IMR-90 (cell line): Measurements from ENCODE around the gene SHB. TPM values are rescaled to one million over a fixed set of nuclear protein-coding genes. Genes with fewer than 3 reads are reported as not detected.

ENCODE experiments used
- ATAC-seq: fragments of 200-7000 bp; cut with Tn5 transposase; 2 replicates; pipeline ENCODE4 v1.9.1; 2020; ENCODE audit warnings: low read depth, mild to moderate bottlenecking, moderate library complexity
- BruUV-seq: library from RNA; stranded (reverse); fragments of 400-500 nt; replicated peaks from 2 replicates; lab custom pipeline; 2021; lab: Mats Ljungman, UMichigan
- CTCF ChIA-PET: fragments of 300-600 bp; formaldehyde crosslinking; extraction: SDS; loops from one replicate; lab custom pipeline; 2021; ENCODE audit warnings: antibody characterized with exemption; lab: Yijun Ruan, JAX
- POLR2A ChIA-PET: fragments of 300-600 bp; sonication (Branson Sonifier 250); formaldehyde crosslinking; loops from one replicate; lab custom pipeline; 2022; ENCODE audit warnings: antibody characterized with exemption; ENCODE audit not compliant: unreplicated experiment; lab: Charles Lee
- DNase-seq: peaks from one replicate; pipeline ENCODE4 v3.0.0; 2013
- H2AFZ ChIP-seq: replicated peaks from 2 replicates; pipeline ENCODE3; 2013; ENCODE audit warnings: low read length, mild to moderate bottlenecking; ENCODE audit not compliant: poor library complexity
- H2AK5ac ChIP-seq: 2 replicates; pipeline ENCODE4 v1.6.1; 2013; ENCODE audit warnings: low read depth, low read length, inconsistent platforms
- H2AK9ac ChIP-seq: replicated peaks from 2 replicates; pipeline ENCODE3; 2013; ENCODE audit warnings: mild to moderate bottlenecking, low read depth, low read length, moderate library complexity; ENCODE audit not compliant: poor library complexity
- H2BK120ac ChIP-seq: 2 replicates; pipeline ENCODE4 v1.6.1; 2013; ENCODE audit warnings: low read depth, low read length, inconsistent platforms
- H2BK15ac ChIP-seq: 3 replicates; pipeline ENCODE4 v1.6.1; 2013; ENCODE audit warnings: low read depth, low read length, inconsistent platforms
- H2BK20ac ChIP-seq: 2 replicates; pipeline ENCODE4 v1.6.1; 2013; ENCODE audit warnings: low read depth, mild to moderate bottlenecking, inconsistent platforms, low read length, moderate library complexity
- H2BK5ac ChIP-seq: 2 replicates; pipeline ENCODE4 v1.6.1; 2013; ENCODE audit warnings: mild to moderate bottlenecking, low read depth, low read length, inconsistent platforms; ENCODE audit not compliant: poor library complexity, severe bottlenecking
- H3K14ac ChIP-seq: replicated peaks from 2 replicates; pipeline ENCODE4 v1.6.1; 2013; ENCODE audit warnings: low read depth, low read length, inconsistent platforms
- H3K18ac ChIP-seq: 2 replicates; pipeline ENCODE4 v1.6.1; 2013; ENCODE audit warnings: low read depth, low read length, control low read depth
- H3K23ac ChIP-seq: 2 replicates; pipeline ENCODE4 v1.6.1; 2013; ENCODE audit warnings: low read depth, low read length, inconsistent platforms
- H3K27ac ChIP-seq: 2 replicates; pipeline ENCODE4 v1.5.1; 2013; ENCODE audit warnings: mild to moderate bottlenecking, control low read depth, low read length; ENCODE audit not compliant: insufficient read depth
- H3K27me3 ChIP-seq: 2 replicates; pipeline ENCODE4 v1.6.1; 2013; ENCODE audit warnings: low read length; ENCODE audit not compliant: control insufficient read depth, insufficient read depth
- H3K36me3 ChIP-seq: 2 replicates; pipeline ENCODE4 v1.6.1; 2013; ENCODE audit warnings: low read length, mixed read lengths; ENCODE audit not compliant: control insufficient read depth, insufficient read depth
- H3K4ac ChIP-seq: 2 replicates; pipeline ENCODE4 v1.6.1; 2013; ENCODE audit warnings: low read depth, low read length, inconsistent platforms
- H3K4me1 ChIP-seq: 2 replicates; pipeline ENCODE4 v1.6.1; 2013; ENCODE audit warnings: low read length, mixed read lengths; ENCODE audit not compliant: control insufficient read depth, insufficient read depth
- H3K4me2 ChIP-seq: 2 replicates; pipeline ENCODE4 v1.6.1; 2013; ENCODE audit warnings: low read depth, mild to moderate bottlenecking, control low read depth, low read length, moderate library complexity
- H3K4me3 ChIP-seq: 2 replicates; pipeline ENCODE4 v1.5.1; 2013; ENCODE audit warnings: low read depth, mild to moderate bottlenecking, control low read depth, low read length, moderate library complexity; ENCODE audit not compliant: insufficient read depth
- H3K56ac ChIP-seq: 2 replicates; pipeline ENCODE4 v1.6.1; 2013; ENCODE audit warnings: low read length, inconsistent platforms; ENCODE audit not compliant: insufficient read depth; ENCODE audit errors: extremely low read depth
- H3K79me1 ChIP-seq, 2 experiments: 2 replicates each; pipeline ENCODE4 v1.6.1; 2013; ENCODE audit warnings: low read length in 2 of 2, inconsistent platforms in 1 of 2, low read depth in 1 of 2
- H3K9ac ChIP-seq: 2 replicates; pipeline ENCODE4 v1.6.1; 2013; ENCODE audit warnings: low read depth, low read length, control low read depth
- H3K9me1 ChIP-seq: 2 replicates; pipeline ENCODE4 v1.6.1; 2013; ENCODE audit warnings: low read length, inconsistent platforms; ENCODE audit not compliant: insufficient read depth
- H3K9me3 ChIP-seq: 2 replicates; pipeline ENCODE4 v1.6.1; 2013; ENCODE audit warnings: low read length; ENCODE audit not compliant: control insufficient read depth, insufficient read depth
- H4K20me1 ChIP-seq: 2 replicates; pipeline ENCODE4 v1.6.1; 2013; ENCODE audit warnings: low read length, inconsistent platforms; ENCODE audit not compliant: insufficient read depth
- H4K5ac ChIP-seq: 2 replicates; pipeline ENCODE4 v1.6.1; 2013; ENCODE audit warnings: mild to moderate bottlenecking, low read depth, low read length, control low read depth
- H4K8ac ChIP-seq, 2 experiments: 2 replicates each; pipeline ENCODE4 v1.6.1; 2013; ENCODE audit warnings: low read depth in 2 of 2, low read length in 2 of 2, control low read depth in 1 of 2, inconsistent platforms in 1 of 2
- H4K91ac ChIP-seq: 2 replicates; pipeline ENCODE4 v1.6.1; 2013; ENCODE audit warnings: low read depth, low read length, inconsistent platforms; ENCODE audit not compliant: insufficient read depth
- BHLHE40 ChIP-seq: fragments of 150-350 bp; IDR thresholded peaks from 2 replicates; pipeline ENCODE4 v1.6.1; 2016; ENCODE audit warnings: mild to moderate bottlenecking, low read depth, low read length
- CEBPB ChIP-seq: IDR thresholded peaks from 2 replicates; pipeline ENCODE4 v1.6.1; 2012; ENCODE audit warnings: low read depth, low read length, improper control_type of control experiment
- CHD1 ChIP-seq: IDR thresholded peaks from 2 replicates; pipeline ENCODE4 v1.6.1; 2012; ENCODE audit warnings: low read depth, low read length, improper control_type of control experiment
- CTCF ChIP-seq: conservative IDR thresholded peaks from 2 replicates; pipeline ENCODE4 v1.5.1; 2012; ENCODE audit warnings: mild to moderate bottlenecking, low read depth, low read length, improper control_type of control experiment
- ELK1 ChIP-seq: fragments of 150-350 bp; IDR thresholded peaks from 2 replicates; pipeline ENCODE4 v1.6.1; 2016; ENCODE audit warnings: low read depth, mild to moderate bottlenecking, low read length, moderate library complexity, borderline replicate concordance
- FOS ChIP-seq: fragments of 150-350 bp; IDR thresholded peaks from 2 replicates; pipeline ENCODE4 v1.6.1; 2016; ENCODE audit warnings: low read depth, low read length
- MAFK ChIP-seq: IDR thresholded peaks from 2 replicates; pipeline ENCODE4 v1.6.1; 2012; ENCODE audit warnings: low read depth, low read length, improper control_type of control experiment
- MAZ ChIP-seq: IDR thresholded peaks from 2 replicates; pipeline ENCODE4 v1.6.1; 2012; ENCODE audit warnings: low read depth, mild to moderate bottlenecking, low read length, improper control_type of control experiment, moderate library complexity, borderline replicate concordance
- MXI1 ChIP-seq: IDR thresholded peaks from 2 replicates; pipeline ENCODE4 v1.6.1; 2012; ENCODE audit warnings: low read depth, mild to moderate bottlenecking, low read length, moderate library complexity, borderline replicate concordance
- NFE2L2 ChIP-seq: fragments of 150-350 bp; IDR thresholded peaks from 2 replicates; pipeline ENCODE4 v1.6.1; 2016; ENCODE audit warnings: low read depth, mild to moderate bottlenecking, low read length
- POLR2A ChIP-seq: IDR thresholded peaks from 2 replicates; pipeline ENCODE4 v1.6.1; 2012; ENCODE audit warnings: mild to moderate bottlenecking, low read depth, low read length
- RAD21 ChIP-seq: IDR thresholded peaks from 2 replicates; pipeline ENCODE4 v1.6.1; 2012; ENCODE audit warnings: low read length, improper control_type of control experiment
- RCOR1 ChIP-seq: IDR thresholded peaks from 2 replicates; pipeline ENCODE4 v1.6.1; 2012; ENCODE audit warnings: mild to moderate bottlenecking, low read length, improper control_type of control experiment; ENCODE audit not compliant: insufficient replicate concordance
- RFX5 ChIP-seq: IDR thresholded peaks from 2 replicates; pipeline ENCODE4 v1.8.0; 2012; ENCODE audit warnings: low read depth, mild to moderate bottlenecking, low read length, moderate library complexity
- SMC3 ChIP-seq: fragments of 150-350 bp; IDR thresholded peaks from 2 replicates; pipeline ENCODE4 v1.6.1; 2016; ENCODE audit warnings: low read depth, mild to moderate bottlenecking, antibody characterized with exemption, low read length, moderate library complexity
- USF2 ChIP-seq: fragments of 150-350 bp; IDR thresholded peaks from 2 replicates; pipeline ENCODE4 v1.6.1; 2017; ENCODE audit warnings: mild to moderate bottlenecking, antibody characterized with exemption, low read length, low read depth
- WGBS, 2 experiments: methylation state at CpG; one replicate each; pipeline versions ENCODE4 v1.1.5 to v1.1.7; 2013; ENCODE audit warnings: missing lambda C conversion rate in 2 of 2; ENCODE audit not compliant: insufficient read length in 1 of 2; ENCODE audit errors: extremely low coverage in 2 of 2; 5-methylcytosine and 5-hydroxymethylcytosine counted together
- dilution Hi-C: fragments of 300-500 bp; cut with HindIII; formaldehyde crosslinking; loops from one replicate; pipeline ENCODE4 v1.14.3; 2018; ENCODE audit warnings: low sequenced_read_pairs; ENCODE audit not compliant: unreplicated experiment
- in situ Hi-C: fragments of 300-500 bp; cut with MboI; formaldehyde crosslinking; loops from 3 replicates; pipeline ENCODE4 v1.14.3; 2019; ENCODE audit warnings: low sequenced_read_pairs, inconsistent platforms, mixed read lengths
- intact Hi-C: fragments of 100-400 bp; cut with micrococcal nuclease; formaldehyde crosslinking; loops from 2 replicates; pipeline ENCODE4 v1.10.0; 2022
- polyA plus RNA-seq, 3 experiments: library from polyadenylated mRNA; depleted of rRNA; stranded (reverse); fragments of >200 nt; gene quantifications; 2 replicates each; pipeline ENCODE4 v1.2.3, GENCODE V29; 2012; ENCODE audit warnings: low replicate concordance in 1 of 3
- total RNA-seq: library from RNA; depleted of rRNA; stranded (reverse); fragments of >200 nt; gene quantifications from 2 replicates; pipeline ENCODE4 v1.2.3, GENCODE V29; 2012

Gene SHB
- total and polyA plus RNA-seq, 2 of the 4 experiments (the other 2 are of a cell fraction) = 6.1 to 20.4 TPM

GRCh38 chr9:38075272-38075671 lies 6.2 kb upstream of the SHB start:
- peak overlapping the region; percentile 76; the same call in 1 of the 2 replicates for H2AK5ac ChIP-seq
- peaks cover 6 to 26% of the 10 kb centered on the region in 2 experiments; a peak in 3 of 4 replicates for H3K79me1 ChIP-seq
- 0 out of 3 replicates have a peak overlapping the region, but pooled peaks have one; percentile 52 for H2BK15ac ChIP-seq
- no peaks in the 10 kb centered on the region for H3K9me3 ChIP-seq
- H3K4me1 ChIP-seq = peaks cover 13% of the 10 kb centered on the region
- in situ Hi-C loops = no loop called here
- H3K23ac ChIP-seq = no peak overlapping the region
- no peak overlapping the region; the same call in 1 of the 2 replicates for H3K18ac ChIP-seq
- TF ChIP-seq MAFK (no peak), CHD1 (no peak), MXI1 (no peak), USF2 (no peak), RCOR1 (no peak), RAD21 (no peak), POLR2A (no peak), ELK1 (no peak), CEBPB (no peak), NFE2L2 (no peak), BHLHE40 (no peak), MAZ (no peak), SMC3 (no peak), RFX5 (no peak), FOS (no peak), CTCF (no peak)
- no peak overlapping the region for H2AFZ ChIP-seq
- dilution Hi-C loops = no loop called here
- CTCF ChIA-PET = interaction anchor here (1.0 kb wide), 1 partner anchor 13 kb away, joined by 4 read pairs; no protein-coding TSS in a partner anchor
- no peak overlapping the region for H4K5ac ChIP-seq
- ATAC-seq = no peak
- H2BK20ac ChIP-seq = no peak overlapping the region
- no peak overlapping the region for H3K14ac ChIP-seq
- no peak overlapping the region for H3K4me2 ChIP-seq
- H3K9me1 ChIP-seq = peaks cover 12% of the 10 kb centered on the region
- peak overlapping the region; percentile 98 for H2BK120ac ChIP-seq
- H3K27ac ChIP-seq = peak overlapping the region; percentile 94
- H3K56ac ChIP-seq = no peak overlapping the region
- peak overlapping the region; percentile 62; the same call in 1 of the 2 replicates for H4K91ac ChIP-seq
- no peak overlapping the region for H3K4me3 ChIP-seq
- peak overlapping the region; percentile 90 for H2BK5ac ChIP-seq
- no peak overlapping the region for H3K9ac ChIP-seq
- H3K36me3 ChIP-seq = no peaks in the 10 kb centered on the region
- 97% methylated on average over 19 of the region's 34 CpGs; no CpG with 5 or more reads in 1 of the 2 experiments for WGBS, 2 experiments
- no peak for DNase-seq
- no peak overlapping the region for H2AK9ac ChIP-seq
- no peaks in the 10 kb centered on the region for H3K27me3 ChIP-seq
- POLR2A ChIA-PET = no interaction called here
- H4K20me1 ChIP-seq = no peaks in the 10 kb centered on the region
- no TSS peak for BruUV-seq
- intact Hi-C loops = no loop called here
- H4K8ac ChIP-seq = peak overlapping the region; percentile 44 to 94; a peak in 2 of 4 replicates
- H3K4ac ChIP-seq = peak overlapping the region; percentile 24; the same call in 1 of the 2 replicates
